Caki2 (cell line): Measurements from ENCODE around the gene NHERF1. TPM values are rescaled to one million over a fixed set of nuclear protein-coding genes. Genes with fewer than 3 reads are reported as not detected.

Experiments
- DNase-seq: peaks from one replicate; pipeline ENCODE4 v3.0.0-alpha.2; 2015; ENCODE audit warnings: low read depth
- in situ Hi-C: cut with HindIII; loops from 2 replicates; pipeline ENCODE4 v1.10.0; 2016; ENCODE audit warnings: low sequenced_read_pairs, low pct_unique_long_range_greater_than_20kb, mixed read lengths
- total RNA-seq: library from RNA; depleted of rRNA; stranded (reverse); fragments of >200 nt; shearing (Covaris generic); gene quantifications from 2 replicates; pipeline ENCODE4 v1.2.3, GENCODE V29; 2014; ENCODE audit warnings: low replicate concordance

NHERF1 gene
- total RNA-seq, 1 experiment from 2014 or later = 21.0 TPM

DNA sequence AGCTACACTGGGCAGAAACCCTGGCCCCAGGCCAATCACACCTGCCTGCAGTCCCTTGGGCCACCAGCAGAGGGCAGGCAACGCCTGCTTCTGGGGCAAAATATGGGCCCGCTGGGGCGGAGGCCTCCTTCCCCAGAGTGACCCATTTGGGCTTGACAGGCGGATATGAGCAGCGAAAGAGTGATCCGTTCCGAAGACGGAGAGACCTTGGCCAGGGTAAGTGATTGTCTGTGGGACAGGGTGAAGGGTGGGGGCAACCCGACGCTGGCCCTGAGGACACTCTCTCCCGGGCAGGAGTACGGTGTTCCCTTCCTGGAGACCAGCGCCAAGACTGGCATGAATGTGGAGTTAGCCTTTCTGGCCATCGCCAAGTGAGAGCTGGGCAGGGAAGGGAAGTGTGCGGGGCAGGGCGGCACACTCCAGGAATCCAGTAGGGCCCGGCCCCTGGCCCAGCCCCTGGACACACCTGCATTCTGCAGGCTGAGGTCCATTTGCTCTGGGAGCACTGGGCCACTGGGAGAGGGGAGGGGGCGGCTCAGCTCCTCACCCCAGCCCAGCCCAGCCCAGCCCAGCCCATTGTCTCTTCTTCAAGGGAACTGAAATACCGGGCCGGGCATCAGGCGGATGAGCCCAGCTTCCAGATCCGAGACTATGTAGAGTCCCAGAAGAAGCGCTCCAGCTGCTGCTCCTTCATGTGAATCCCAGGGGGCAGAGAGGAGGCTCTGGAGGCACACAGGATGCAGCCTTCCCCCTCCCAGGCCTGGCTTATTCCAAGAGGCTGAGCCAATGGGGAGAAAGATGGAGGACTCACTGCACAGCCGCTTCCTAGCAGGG is 3.5 kb upstream of the NHERF1 start:
- peak; percentile 63 for DNase-seq

DNA sequence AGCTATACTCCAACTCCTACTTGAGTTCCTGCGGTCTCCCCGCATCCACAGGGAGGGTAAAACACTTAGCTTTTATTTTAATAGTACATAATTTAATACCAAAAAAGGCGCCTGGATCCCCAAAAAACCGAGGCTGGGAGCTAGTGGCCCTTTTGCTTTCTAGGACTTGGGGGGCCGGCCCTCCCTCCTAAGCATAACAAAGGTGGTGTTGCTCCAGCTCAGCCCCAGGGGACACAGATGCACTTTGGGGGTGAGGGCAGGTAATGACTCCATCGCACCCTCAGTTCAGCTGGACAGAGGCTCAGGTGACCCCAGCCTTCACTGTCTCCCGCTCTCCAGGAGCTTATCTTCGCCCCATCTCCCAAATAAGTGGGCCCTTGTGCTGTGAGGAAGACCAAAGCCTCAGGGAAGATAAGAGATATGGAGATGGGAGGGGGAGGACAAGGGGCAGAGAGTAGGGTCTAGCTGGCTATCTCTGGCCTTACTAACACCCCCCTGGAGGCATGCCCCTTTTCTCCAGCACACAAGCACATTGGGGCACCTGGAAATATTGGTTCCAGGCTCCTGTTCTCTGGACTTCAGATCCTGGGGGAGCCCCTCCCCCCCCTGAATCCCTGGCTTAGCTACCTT is 2.8 kb upstream of the NHERF1 start:
- no peak for DNase-seq
- in situ Hi-C loops = no loop called here

More for the DNA sequence above, 3.5 kb upstream of the NHERF1 start:
- in situ Hi-C loops = no loop called here

DNA sequence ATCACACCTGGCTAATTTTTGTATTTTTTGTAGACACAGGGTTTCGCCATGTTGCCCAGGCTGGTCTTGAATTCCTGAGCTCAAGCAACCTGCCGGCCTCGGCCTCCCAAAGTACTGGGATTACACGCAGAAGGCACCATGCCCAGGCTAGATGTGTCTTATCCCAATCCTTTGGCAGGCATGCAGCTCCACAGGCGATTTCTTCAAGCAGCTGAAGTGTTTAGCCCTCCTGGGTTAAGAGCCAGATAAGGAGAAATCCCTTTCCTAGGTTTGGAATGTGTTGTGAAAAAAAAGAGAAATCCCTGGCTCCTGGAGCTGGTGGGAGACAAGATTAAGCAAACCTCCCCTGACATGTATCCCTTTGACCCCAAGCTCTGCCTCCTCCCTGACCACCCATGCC is 2.1 kb upstream of the NHERF1 start:
- in situ Hi-C loops = no loop called here
- no peak for DNase-seq

DNA sequence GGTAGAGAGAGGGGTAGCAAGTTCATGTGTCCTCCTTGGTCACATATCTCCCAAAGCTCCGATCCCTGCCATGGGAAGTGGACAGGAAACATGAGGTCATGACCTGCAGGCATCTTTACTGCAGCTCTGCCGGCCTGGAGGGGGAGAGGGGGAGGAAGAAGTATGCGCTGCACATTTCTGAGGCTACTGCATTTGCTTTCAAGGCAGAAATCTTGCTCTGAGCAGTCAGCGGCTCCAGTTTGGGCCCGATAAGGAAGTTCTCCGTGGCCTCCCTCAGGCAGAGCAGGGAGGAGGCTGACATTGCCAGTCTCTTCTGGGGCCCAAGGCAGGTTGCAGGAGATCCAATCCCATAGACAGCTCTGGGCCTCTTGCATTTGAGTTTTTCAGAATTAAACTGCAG is 1.5 kb upstream of the NHERF1 start:
- in situ Hi-C loops = no loop called here
- DNase-seq = no peak

DNA sequence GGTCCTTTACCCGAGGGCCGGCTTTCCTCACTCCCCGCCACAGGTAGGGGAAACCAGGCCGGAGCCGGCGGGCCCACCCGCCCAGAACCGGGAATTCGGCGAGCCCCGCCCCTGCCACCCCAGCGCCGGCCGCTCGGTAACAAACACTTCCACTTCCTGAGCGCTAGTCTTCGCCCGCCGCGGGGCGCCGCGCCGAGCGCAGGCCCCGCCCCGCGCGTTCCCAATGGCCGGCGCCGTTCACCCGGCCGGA is 224 bp upstream of the NHERF1 start:
- in situ Hi-C loops = no loop called here
- peak; percentile 92 for DNase-seq

DNA sequence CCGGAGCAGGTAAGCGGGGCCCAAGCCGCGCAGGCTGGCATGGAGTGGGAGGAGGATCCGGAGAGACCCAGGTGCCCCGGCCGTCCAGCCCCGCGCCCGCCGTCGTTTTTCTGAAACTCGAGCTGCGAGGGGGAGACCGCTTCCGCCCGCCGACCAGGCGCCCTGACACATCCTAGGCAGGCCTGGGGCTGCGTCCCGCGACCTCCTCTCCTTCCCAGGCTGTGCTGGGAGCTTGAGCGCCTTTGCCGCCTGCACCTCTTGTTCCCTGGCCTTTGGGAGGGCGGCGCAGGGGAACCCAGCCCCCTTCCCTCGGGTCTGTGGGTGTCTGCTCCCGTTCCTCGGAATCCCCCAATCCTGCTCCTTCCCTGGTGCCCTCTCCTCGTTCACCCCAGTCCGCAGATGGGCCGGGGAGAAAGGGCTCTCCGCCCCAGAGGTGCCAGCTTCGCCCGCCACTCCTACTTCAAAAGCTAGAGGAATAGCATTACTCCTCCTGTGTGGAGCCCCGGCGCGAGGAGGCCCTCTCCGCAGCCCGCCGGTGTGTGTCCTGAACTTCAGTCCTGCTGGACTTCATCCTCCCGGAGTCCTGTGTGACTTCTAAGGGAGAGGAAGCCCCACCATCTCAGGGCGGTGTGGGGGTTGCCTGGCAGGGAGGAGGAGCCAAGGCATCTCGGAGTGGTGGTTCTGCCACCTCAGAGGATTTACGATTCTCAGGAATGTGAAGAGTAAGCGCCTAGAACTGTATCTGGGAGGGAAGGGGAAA is 1.0 kb downstream of the NHERF1 start:
- in situ Hi-C loops = no loop called here
- no peak for DNase-seq

DNA sequence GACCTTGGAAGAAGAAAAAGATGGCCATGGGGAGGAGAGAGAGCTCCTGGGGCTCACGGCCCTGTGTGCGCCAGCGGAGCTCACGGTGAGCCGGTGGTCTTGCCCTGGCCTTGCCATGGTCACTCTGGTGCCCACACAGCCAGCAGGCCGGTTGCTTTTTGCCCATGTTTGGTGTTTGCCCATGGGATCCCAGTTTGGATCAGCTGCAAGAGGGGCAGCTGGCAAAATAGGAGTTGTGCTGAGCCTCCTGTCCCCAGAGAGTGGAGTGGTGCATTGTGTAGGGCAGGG is 1.6 kb downstream of the NHERF1 start:
- no peak for DNase-seq
- in situ Hi-C loops = no loop called here

DNA sequence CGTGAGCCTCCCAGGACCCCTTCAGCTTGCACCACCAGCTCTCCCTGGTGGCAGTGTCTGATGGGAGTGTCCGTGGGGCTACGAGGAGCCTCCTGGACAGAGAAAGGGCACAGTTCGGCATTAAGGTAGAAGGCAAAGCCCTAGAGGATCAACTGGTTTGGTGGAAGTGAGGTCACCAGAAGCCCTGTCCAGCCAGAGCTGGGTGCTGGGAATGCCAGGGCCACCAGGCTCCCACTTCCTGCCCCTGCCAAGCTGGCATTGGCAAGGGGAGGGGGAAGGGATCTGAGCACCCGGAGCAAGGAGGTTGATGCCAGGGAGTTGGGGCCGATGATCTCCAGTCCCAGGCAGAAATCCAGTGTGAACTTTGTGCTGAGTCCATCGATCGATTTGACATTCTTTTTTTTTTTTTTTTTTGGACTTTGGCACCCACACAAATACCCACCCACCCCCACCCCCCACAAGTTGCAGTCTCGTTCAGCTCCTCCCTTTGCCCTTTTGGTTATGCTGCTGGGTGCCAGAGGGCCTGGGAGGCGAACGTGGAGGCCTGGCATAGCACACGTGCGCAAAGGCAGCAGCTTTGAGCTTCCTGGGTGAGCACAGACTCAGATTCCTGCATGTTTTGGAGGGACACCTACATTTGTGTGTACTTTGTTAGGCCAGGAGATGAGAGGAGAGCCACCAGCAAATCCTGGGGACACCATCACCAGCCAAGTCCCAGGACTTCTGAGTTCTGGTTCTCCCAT is 2.1 kb downstream of the NHERF1 start:
- no peak for DNase-seq
- in situ Hi-C loops = no loop called here

DNA sequence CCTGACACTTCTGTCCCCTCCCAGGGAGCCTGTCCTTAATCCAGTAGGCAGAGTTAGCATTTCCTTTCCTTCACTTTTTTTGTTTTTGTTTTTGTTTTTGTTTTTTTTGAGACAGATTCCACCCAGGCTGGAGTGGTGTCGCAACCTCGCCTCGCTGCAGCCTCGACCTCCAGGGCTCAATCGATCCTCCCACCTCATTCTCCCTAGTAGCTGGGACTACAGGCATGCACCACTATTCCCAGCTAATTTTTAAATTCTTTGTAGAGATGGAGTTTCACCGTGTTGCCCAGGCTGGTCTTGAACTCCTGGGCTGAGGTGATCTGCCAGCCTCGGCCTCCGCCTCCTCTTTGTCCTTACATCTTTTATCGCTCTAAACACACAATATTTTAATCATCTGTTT is 4.0 kb downstream of the NHERF1 start:
- in situ Hi-C loops = no loop called here
- no peak for DNase-seq

DNA sequence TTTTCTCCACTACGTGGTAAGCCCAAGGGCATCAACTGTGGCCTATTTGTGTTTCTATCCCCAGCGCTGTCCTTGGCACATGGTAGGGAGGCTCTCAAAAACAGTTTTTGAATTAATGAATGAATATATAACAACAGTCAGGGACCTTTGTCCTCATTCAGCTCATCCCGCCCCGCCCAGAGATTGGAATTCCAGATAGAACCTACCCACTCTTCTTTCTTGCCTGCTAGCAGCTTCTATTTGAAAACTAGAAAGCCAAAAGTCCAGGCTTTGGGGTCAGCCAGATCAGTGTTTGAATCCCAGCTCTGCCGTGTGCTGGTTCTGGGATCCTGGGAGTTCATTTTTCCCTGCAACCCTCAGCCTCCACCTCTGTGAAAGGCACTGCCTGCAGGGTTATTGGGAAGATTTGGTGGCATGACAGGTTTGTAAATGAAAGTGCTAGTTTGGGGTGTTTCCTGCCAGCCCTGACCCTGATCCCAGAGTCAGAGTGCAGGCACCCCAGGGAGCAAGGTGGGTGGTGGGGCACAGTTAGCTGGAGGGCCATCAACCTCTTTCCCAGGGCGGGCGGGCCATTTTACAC is 4.5 kb downstream of the NHERF1 start:
- no peak for DNase-seq
- in situ Hi-C loops = no loop called here

DNA sequence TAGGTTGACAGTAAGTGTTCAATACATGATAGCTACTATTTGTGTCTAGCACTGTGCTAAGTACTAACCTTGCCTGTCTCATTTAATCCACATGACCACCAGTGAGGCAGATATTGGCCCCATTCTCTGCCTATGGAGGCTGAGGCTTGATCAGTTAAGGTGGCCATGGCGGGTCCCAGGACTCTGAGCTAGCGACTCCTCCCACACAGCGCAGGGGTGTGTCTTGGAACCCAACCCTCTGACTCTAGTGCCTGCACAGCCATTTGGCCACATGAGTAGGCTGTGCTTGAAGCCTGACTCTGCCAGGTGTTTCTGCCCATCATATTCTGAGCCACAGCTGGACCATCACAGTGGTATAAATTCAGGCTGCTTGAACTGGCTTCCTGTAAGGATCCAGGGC is 6.4 kb downstream of the NHERF1 start:
- DNase-seq = no peak
- in situ Hi-C loops = no loop called here

DNA sequence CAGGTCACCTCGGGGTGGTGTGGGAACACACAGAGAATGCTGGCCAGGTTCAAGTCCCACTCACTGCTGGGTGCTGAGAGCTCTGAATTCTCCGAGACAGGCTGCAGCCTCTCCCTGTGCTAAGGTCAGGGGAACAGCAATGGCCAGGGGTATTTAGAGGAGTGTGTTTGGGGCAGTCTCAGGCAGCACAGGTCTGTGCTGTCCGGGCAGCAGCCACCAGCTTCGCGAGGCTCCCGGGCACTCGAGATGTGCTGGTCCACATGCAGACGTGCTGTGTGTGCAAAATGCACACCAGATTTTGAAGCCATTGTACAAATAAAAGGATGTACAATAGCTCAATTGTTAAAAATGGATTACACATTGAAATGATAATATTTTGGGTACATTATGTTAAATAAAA is 7.1 kb downstream of the NHERF1 start:
- in situ Hi-C loops = no loop called here

DNA sequence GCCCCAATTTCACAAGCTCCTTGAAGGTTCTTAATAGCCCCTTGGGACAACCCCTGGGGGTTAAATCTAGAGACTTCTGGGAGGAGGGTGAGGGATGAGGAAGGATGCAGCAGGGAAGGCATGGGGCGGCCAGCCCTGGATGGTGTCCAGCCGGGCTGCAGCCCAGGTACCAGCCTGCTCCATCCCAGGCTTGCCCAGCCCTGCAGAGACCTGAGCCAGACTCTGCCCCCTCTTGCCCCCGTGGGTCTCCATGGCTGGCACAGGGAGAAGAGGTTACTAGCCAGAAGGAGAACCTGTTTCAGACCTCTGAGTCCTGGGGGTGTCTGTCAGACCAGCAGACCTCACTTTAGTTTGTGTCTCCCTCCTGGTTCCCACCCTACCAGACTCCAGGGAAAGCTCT is 8.5 kb downstream of the NHERF1 start:
- no peak for DNase-seq
- in situ Hi-C loops = no loop called here

More for the DNA sequence above, 7.1 kb downstream of the NHERF1 start:
- no peak for DNase-seq

DNA sequence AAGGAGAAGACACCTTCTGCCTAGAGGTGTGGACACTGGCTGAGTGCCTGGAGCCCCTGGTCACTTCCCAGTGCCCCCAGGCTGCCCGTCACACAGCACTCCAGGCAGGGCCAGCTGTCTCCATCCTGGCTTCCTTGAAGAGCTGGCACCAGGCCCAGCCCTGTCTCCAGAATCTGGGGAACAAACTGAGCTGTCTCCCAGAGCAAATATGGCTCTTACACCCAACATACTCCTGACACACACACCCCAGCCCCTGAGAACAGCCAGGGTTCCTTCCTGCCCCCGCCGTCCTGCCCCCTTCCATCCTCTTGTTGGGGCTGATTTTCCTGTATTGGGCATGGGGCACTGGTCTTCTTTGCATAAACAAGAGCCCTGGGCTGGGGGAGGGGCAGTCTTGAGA is 9.1 kb downstream of the NHERF1 start:
- in situ Hi-C loops = no loop called here
- no peak for DNase-seq

DNA sequence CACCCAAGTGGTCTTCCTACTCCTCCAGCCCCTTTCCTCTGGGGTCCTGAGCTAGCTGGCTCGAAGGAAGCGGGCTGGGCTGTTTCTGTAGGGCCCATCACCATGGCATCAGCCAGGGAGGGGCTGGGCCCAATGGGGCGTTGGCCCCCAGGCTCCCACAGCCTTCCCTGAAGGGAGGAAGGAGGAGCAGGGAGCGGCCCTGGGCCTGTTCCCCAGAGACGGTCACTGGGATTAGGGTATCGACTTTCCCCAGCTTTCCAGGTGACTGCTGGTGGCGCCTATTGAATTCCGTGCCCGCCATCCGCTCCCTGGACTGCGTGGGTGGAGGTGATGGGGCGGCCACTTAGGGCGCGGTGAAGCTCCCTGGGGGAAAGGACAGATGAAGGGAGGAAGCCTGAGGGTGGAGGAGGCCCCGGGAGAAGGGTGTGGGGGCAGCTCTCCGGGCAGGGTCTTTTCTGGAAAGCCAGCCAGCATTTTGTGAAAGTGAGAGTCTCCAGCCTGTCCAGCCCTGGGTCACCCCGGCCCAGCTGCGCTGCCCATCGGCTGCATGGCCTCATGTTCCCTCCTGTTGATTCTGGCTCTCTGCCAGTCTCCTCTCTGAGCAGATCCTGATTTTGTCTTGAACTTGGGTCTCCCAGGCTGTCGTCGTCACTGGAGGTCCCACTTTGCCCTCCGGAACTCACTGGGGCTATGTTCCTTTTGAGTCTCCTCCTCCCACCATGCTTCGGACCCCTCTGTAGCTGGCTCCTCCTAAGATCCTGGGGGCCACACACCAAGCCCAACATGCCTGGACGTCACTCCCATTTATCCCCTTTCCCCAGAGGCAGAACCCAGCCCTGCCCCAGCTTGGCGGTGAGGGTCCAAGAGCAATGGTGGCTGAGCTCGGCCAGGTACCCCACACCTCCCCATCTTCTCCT is 9.8 kb downstream of the NHERF1 start:
- in situ Hi-C loops = no loop called here
- no peak for DNase-seq

DNA sequence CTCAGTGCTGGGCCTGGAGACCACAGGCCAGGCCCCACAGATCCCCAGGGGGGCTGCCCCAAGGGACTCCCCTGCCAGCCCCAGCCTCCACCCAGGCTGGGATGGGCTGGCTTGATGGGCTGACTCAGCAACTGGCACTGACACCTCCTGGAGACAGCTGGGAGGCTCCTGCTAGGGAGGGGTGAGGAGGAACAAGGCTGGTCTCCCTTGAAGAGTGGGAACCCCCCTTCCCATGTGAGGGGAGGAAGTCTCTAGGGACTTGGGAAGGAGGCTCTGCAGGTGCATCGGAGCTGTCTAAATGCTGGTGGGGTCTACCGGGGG is 10.4 kb downstream of the NHERF1 start:
- in situ Hi-C loops = no loop called here
- DNase-seq = no peak

DNA sequence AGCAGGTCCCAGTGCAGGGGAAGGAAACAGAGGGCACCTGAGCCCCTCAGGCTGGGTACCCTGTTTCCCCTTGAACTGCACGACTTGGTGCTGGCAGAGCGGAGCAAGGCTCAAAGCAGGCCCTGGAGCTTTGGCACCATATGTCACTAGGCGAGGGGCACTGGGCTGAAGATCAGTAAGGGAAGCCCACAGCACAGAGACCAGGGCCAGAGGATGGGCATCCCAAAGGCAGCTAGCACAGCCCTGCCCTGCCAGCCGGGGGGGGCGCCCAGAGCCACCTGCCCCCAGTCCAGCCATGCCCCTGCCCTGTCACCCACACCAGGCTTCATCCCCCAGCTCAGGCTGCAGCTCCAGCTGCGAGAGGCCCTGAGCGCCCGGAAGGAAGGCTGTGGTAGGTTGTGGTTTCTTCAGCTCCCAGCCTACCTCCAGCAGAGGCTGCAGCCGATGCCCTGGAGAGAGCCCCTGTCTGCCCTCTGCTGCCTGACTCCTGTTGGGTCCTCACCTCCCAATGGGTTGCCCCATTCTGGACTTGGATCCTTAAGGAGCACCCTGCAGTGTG is 10.9 kb downstream of the NHERF1 start:
- in situ Hi-C loops = no loop called here
- DNase-seq = no peak

DNA sequence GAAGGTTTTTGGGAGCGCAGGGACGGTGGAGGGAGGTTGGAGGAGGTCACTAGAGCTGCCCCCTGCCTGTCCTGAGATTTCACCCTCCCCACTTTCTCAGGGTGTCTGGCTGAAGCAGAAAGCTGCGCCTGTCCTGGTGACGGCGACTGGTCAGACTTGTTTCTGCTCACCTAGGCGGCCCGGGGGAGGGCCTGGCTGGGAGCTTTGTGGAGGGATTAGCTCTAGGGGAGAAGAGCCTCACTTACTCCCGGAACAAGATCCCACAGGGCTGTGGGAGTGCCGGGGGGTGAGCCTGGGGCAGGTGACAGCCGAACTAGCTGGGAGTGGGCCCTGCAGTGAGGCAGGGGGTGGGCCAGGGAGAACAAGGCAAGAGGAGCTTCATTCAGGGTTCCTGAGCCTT is 11.5 kb downstream of the NHERF1 start:
- in situ Hi-C loops = no loop called here
- DNase-seq = no peak
